Cardiac fibroblast (primary cell): ENCODE data around the gene TMOD2.

Experiments used
- DNase-seq, 2 donors: peaks; one replicate each; pipeline versions ENCODE4 v3.0.0 to v3.0.0-alpha.2; 2010; ENCODE audit warnings: low read depth in 2 of 2
- H3K4me3 ChIP-seq, 2 donors: replicated peaks in 1 of 2; 1 replicate in 1 of 2; 2 replicates in 1 of 2; pipeline ENCODE4 v1.5.1; 2011; ENCODE audit warnings: low read depth in 2 of 2, low read length in 2 of 2, mild to moderate bottlenecking in 2 of 2, moderate library complexity in 1 of 2
- CTCF ChIP-seq: IDR thresholded peaks from one replicate; pipeline ENCODE4 v1.5.1; 2011; ENCODE audit warnings: low read depth, mild to moderate bottlenecking, low read length, inconsistent platforms

TMOD2 gene

DNA sequence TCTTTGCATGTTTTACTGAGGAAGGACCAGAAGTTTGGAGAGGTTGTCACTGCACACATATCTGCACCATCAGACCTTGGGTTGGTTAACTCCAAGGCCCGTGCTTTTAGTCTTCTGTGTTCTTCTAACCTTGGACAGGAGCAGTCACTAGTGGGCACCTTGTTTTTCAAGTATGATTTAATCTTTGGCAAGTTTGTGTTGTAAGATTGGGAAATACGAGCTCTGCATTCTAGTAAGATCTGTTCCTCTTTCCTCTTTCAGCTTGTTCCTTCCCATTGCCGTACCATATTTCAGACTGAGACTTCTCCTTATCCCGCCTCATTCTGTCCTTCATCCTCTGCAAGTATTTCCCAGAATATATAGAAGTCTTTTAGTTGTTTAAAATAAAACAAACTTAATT is 5.1 kb downstream of the TMOD2 start:
- H3K4me3 ChIP-seq, result no peak overlapping the region
- TF ChIP-seq CTCF, result no peak

GRCh38 chr15:51757450-51757849 is 6.1 kb downstream of the TMOD2 start:
- no peak overlapping the region for H3K4me3 ChIP-seq
- no peak for DNase-seq
- TF ChIP-seq CTCF, result no peak

More for the DNA sequence above, 5.1 kb downstream of the TMOD2 start:
- no peak for DNase-seq

GRCh38 chr15:51758645-51759044 is 7.2 kb downstream of the TMOD2 start:
- TF ChIP-seq CTCF, result no peak
- H3K4me3 ChIP-seq, result no peak overlapping the region

DNA sequence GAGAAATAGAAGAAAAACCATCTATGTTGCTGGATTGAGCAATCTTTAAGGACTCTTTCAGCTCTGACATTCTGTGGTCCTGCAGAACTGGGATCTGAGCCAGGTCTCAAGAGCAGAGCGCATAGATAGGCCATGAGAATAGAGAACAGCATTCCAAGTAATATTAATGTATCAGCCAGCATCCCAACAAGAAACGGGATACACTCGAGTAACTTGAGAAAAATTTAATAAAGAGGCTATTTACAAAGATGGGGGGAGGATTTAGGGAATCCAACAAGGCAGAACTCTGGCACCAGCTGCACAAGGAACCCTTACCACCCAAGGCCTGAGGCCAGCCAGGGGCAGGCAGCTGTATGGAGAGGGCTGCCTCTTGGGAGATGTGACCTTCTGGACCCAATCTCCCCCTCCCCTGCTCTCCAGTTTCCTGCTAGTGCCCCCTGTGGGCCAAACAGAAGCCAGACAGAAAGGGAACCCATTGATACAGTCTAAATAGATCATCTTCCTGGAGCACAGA is 8.2 kb downstream of the TMOD2 start:
- H3K4me3 ChIP-seq, result no peak overlapping the region
- TF ChIP-seq CTCF, result peak; percentile 23
- DNase-seq, result peak; percentile 92 to 97

More at GRCh38 chr15:51758645-51759044, 7.2 kb downstream of the TMOD2 start:
- peak; percentile 76 to 82 for DNase-seq

- DNase-seq, result no peak
- no peak for TF ChIP-seq CTCF
- H3K4me3 ChIP-seq, result no peak overlapping the region
Measured at GRCh38 chr15:51760805-51761204, 9.4 kb downstream of the TMOD2 start.

DNA sequence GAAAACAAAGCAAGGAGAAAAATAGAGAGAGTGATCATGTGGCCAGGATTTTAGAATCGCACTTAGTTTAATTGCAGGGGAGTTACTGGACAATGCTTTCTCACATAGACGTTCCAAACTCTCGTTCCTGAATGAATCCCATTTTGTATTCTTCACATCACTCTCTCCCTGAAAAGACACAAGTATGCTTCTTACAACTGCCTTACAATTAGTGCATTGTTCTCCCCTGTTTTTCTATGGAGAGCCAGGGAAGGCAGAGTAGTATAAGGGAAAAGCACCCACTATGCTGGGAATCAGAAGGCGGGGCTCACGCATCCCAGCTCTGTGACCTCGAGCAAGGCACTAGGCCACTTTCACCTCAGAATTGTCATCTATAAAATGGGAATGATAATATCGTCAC is 14.4 kb downstream of the TMOD2 start:
- TF ChIP-seq CTCF, result no peak
- DNase-seq, result no peak
- no peak overlapping the region for H3K4me3 ChIP-seq

- DNase-seq, result no peak
- no peak for TF ChIP-seq CTCF
- H3K4me3 ChIP-seq, result no peak overlapping the region
Measured at GRCh38 chr15:51766341-51766740, 14.9 kb downstream of the TMOD2 start.
